RWPE2 (cell line): Measurements from ENCODE around the gene AOPEP.

Experiments
- ATAC-seq: fragments of 200-7000 bp; cut with Tn5 transposase; 3 replicates; pipeline ENCODE4 v1.9.1; 2021; ENCODE audit warnings: low read depth
- DNase-seq: peaks from one replicate; pipeline ENCODE4 v3.0.0-alpha.2; 2020; ENCODE audit warnings: low spot score
- H3K27ac ChIP-seq: fragments of 450-650 bp; 2 replicates; pipeline ENCODE4 v1.5.1; 2017; ENCODE audit warnings: mild to moderate bottlenecking; ENCODE audit not compliant: poor library complexity, severe bottlenecking
- H3K27me3 ChIP-seq: fragments of 250-450 bp; sonication (Bioruptor Pico); 2 replicates; pipeline ENCODE4 v1.5.1; 2021; ENCODE audit warnings: mild to moderate bottlenecking, moderate library complexity; ENCODE audit not compliant: insufficient read depth, poor library complexity, severe bottlenecking
- H3K36me3 ChIP-seq: fragments of 250-450 bp; sonication (Bioruptor Pico); 2 replicates; pipeline ENCODE4 v1.5.1; 2020; ENCODE audit warnings: low read depth, mild to moderate bottlenecking, moderate library complexity
- H3K4me1 ChIP-seq: fragments of 250-450 bp; sonication (Bioruptor Pico); 2 replicates; pipeline ENCODE4 v1.5.1; 2021; ENCODE audit warnings: mild to moderate bottlenecking, moderate library complexity; ENCODE audit not compliant: insufficient read depth, poor library complexity, severe bottlenecking
- H3K4me3 ChIP-seq: fragments of 250-450 bp; sonication (Bioruptor Pico); 2 replicates; pipeline ENCODE4 v1.5.1; 2021; ENCODE audit warnings: mild to moderate bottlenecking, moderate library complexity; ENCODE audit not compliant: severe bottlenecking
- H3K9me3 ChIP-seq: fragments of 250-450 bp; sonication (Bioruptor Pico); 2 replicates; pipeline ENCODE4 v1.5.1; 2021; ENCODE audit warnings: mild to moderate bottlenecking, moderate library complexity; ENCODE audit not compliant: severe bottlenecking
- CTCF ChIP-seq: fragments of 450-650 bp; IDR thresholded peaks from one replicate; pipeline ENCODE4 v1.5.1; 2017; ENCODE audit warnings: mild to moderate bottlenecking, moderate library complexity; ENCODE audit not compliant: poor library complexity, severe bottlenecking

Gene AOPEP

GRCh38 chr9:94792511-94792910 is 66.0 kb downstream of the AOPEP start:
- Histone ChIP-seq H3K4me3 (no peak overlapping the region), H3K27ac (peak overlapping the region; percentile 8), H3K4me1 (peaks cover 3% of the 10 kb centered on the region), H3K27me3 (no peaks in the 10 kb centered on the region), H3K9me3 (no peaks in the 10 kb centered on the region), H3K36me3 (no peaks in the 10 kb centered on the region)
- TF ChIP-seq CTCF, result no peak
- no peak for DNase-seq
- ATAC-seq, result no peak

- Histone ChIP-seq H3K36me3 (no peaks in the 10 kb centered on the region), H3K4me3 (no peak overlapping the region), H3K27me3 (no peaks in the 10 kb centered on the region), H3K9me3 (no peaks in the 10 kb centered on the region), H3K4me1 (peaks cover 5% of the 10 kb centered on the region), H3K27ac (no peak overlapping the region)
- no peak for TF ChIP-seq CTCF
- ATAC-seq, result no peak
- DNase-seq, result no peak
Observed at GRCh38 chr9:94794476-94795167, 68.1 kb downstream of the AOPEP start.

GRCh38 chr9:94796687-94797086 is 70.2 kb downstream of the AOPEP start:
- no peaks in the 10 kb centered on the region; the same call in none of the 2 replicates for H3K36me3 ChIP-seq
- no peak overlapping the region for H3K27ac ChIP-seq
- no peak for ATAC-seq
- peaks cover 20% of the 10 kb centered on the region for H3K4me1 ChIP-seq
- no peak overlapping the region for H3K4me3 ChIP-seq
- no peaks in the 10 kb centered on the region for H3K27me3 ChIP-seq
- H3K9me3 ChIP-seq, result no peaks in the 10 kb centered on the region
- no peak for TF ChIP-seq CTCF
- no peak for DNase-seq

GRCh38 chr9:94798201-94798600 is 71.7 kb downstream of the AOPEP start:
- no peak for ATAC-seq
- Histone ChIP-seq H3K27me3 (no peaks in the 10 kb centered on the region), H3K4me3 (no peak overlapping the region), H3K27ac (no peak overlapping the region), H3K36me3 (no peaks in the 10 kb centered on the region; the same call in none of the 2 replicates), H3K4me1 (peaks cover 32% of the 10 kb centered on the region), H3K9me3 (no peaks in the 10 kb centered on the region)
- DNase-seq, result no peak
- TF ChIP-seq CTCF, result no peak

- Histone ChIP-seq H3K4me3 (no peak overlapping the region), H3K27me3 (no peaks in the 10 kb centered on the region), H3K36me3 (no peaks in the 10 kb centered on the region; the same call in none of the 2 replicates), H3K9me3 (no peaks in the 10 kb centered on the region), H3K27ac (no peak overlapping the region), H3K4me1 (peaks cover 36% of the 10 kb centered on the region)
- TF ChIP-seq CTCF, result no peak
- no peak for DNase-seq
- ATAC-seq, result no peak
Observed at GRCh38 chr9:94798708-94799107, 72.2 kb downstream of the AOPEP start.
